ENCODE results near the gene LRIG1.

LRIG1 gene

GRCh38 chr3:66500576-66501482, at the start of gene LRIG1:
Gene LRIG1, minus strand, starts transcription at chr3:66501022. Its CDS starts 615 bp downstream, at chr3:66500407.
- DNase-seq (ENCODE audit: low spot score), result peak; percentile 98

GRCh38 chr3:66544619-66545429, 44.0 kb upstream of the LRIG1 start:
- no peak for DNase-seq (ENCODE audit: low spot score)

GRCh38 chr3:66542153-66542552, 41.3 kb upstream of the LRIG1 start:
- DNase-seq (ENCODE audit: low spot score), result no peak

- DNase-seq (ENCODE audit: low spot score), result no peak
Observed at GRCh38 chr3:66539466-66539989, 38.7 kb upstream of the LRIG1 start.

GRCh38 chr3:66538390-66538789, 37.6 kb upstream of the LRIG1 start:
- no peak for DNase-seq (ENCODE audit: low spot score)

- no peak for DNase-seq (ENCODE audit: low spot score)
Observed at GRCh38 chr3:66537735-66538134, 36.9 kb upstream of the LRIG1 start.

- DNase-seq (ENCODE audit: low spot score), result no peak
Observed at GRCh38 chr3:66536791-66537190, 36.0 kb upstream of the LRIG1 start.

- no peak for DNase-seq (ENCODE audit: low spot score)
Observed at GRCh38 chr3:66534304-66534845, 33.6 kb upstream of the LRIG1 start.

GRCh38 chr3:66532613-66533012, 31.8 kb upstream of the LRIG1 start:
- no peak for DNase-seq (ENCODE audit: low spot score)

- peak; percentile 72 for DNase-seq (ENCODE audit: low spot score)
Observed at GRCh38 chr3:66532160-66532587, 31.4 kb upstream of the LRIG1 start.

GRCh38 chr3:66531256-66531655, 30.4 kb upstream of the LRIG1 start:
- DNase-seq (ENCODE audit: low spot score), result no peak

GRCh38 chr3:66527246-66527645, 26.4 kb upstream of the LRIG1 start:
- DNase-seq (ENCODE audit: low spot score), result no peak

- DNase-seq (ENCODE audit: low spot score), result no peak
Observed at GRCh38 chr3:66525771-66526170, 24.9 kb upstream of the LRIG1 start.

GRCh38 chr3:66520724-66521123, 19.9 kb upstream of the LRIG1 start:
- no peak for DNase-seq (ENCODE audit: low spot score)

- no peak for DNase-seq (ENCODE audit: low spot score)
Observed at GRCh38 chr3:66518644-66519043, 17.8 kb upstream of the LRIG1 start.

- DNase-seq (ENCODE audit: low spot score), result no peak
Observed at GRCh38 chr3:66518126-66518525, 17.3 kb upstream of the LRIG1 start.

- DNase-seq (ENCODE audit: low spot score), result no peak
Observed at GRCh38 chr3:66517241-66517640, 16.4 kb upstream of the LRIG1 start.

GRCh38 chr3:66508461-66508860, 7.6 kb upstream of the LRIG1 start:
- DNase-seq (ENCODE audit: low spot score), result no peak

GRCh38 chr3:66507423-66508260, 6.8 kb upstream of the LRIG1 start:
- DNase-seq (ENCODE audit: low spot score), result no peak

- DNase-seq (ENCODE audit: low spot score), result no peak
Observed at GRCh38 chr3:66506154-66506553, 5.3 kb upstream of the LRIG1 start.

GRCh38 chr3:66504850-66505641, 4.2 kb upstream of the LRIG1 start:
- no peak for DNase-seq (ENCODE audit: low spot score)
